ENCODE data around the gene CPT1B.
A peak's percentile ranks its signal among the peaks of the same experiment; 100 is the strongest.
"Not testable (repeated sequence)": the region's sequence is repeated elsewhere in the genome, so short reads cannot be mapped to it uniquely, and the experiment has no call there.

The CPT1B gene

GRCh38 chr22:50523458-50523805 is 54.8 kb downstream of the CPT1B start:
- H3K4me1 ChIP-seq (ENCODE audit: control insufficient read depth in 1 of 2, insufficient read depth in 2 of 2, low read length in 2 of 2), result peaks cover 34 to 48% of the 10 kb centered on the region in 2 donors
- no peaks in the 10 kb centered on the region for H3K9me3 ChIP-seq (ENCODE audit: control insufficient read depth in 1 of 2, low read length in 2 of 2)
- no peak overlapping the region for H3K27ac ChIP-seq (ENCODE audit: low read depth, low read length)
- H3K4me3 ChIP-seq (ENCODE audit: low read depth in 1 of 2, low read length in 2 of 2), result peak overlapping the region in 1 of 2 donors; percentile 62
- H3K27me3 ChIP-seq (ENCODE audit: control insufficient read depth in 1 of 2, insufficient read depth in 2 of 2, low read length in 2 of 2), result no peaks in the 10 kb centered on the region
- H3K36me3 ChIP-seq (ENCODE audit: control insufficient read depth in 1 of 2, insufficient read depth in 2 of 2, low read length in 2 of 2), result peaks cover 17 to 43% of the 10 kb centered on the region in 2 donors
- peak overlapping the region in 1 of 2 donors; percentile 72 for H3K9ac ChIP-seq (ENCODE audit: low read depth in 1 of 2, low read length in 2 of 2)

DNA sequence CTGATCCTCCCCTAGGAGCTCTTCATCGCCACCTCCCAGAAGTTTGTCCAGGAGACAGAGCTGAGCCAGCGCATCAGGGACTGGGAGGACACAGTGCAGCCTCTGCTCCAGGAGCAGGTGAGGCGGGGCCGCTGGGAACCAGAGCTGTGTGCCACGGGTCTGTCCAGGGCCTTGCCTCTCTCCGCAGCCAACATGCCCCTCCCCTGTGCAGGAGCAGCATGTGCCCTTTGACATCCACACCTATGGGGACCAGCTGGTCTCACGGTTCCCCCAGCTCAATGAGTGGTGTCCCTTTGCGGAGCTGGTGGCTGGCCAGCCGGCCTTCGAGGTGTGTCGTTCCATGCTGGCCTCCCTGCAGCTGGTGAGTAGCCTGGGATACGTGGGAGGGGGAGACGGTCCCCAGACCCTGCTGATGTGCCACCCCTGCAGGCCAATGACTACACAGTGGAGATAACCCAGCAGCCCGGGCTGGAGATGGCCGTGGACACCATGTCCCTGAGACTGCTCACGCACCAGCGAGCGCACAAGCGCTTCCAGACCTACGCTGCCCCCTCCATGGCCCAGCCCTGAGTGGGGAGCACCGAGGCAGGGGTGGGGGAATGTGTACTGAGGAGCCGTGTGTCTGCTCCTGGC is 55.3 kb downstream of the CPT1B start:
- no peak overlapping the region for H3K27ac ChIP-seq (ENCODE audit: low read depth, low read length)
- peaks cover 29 to 42% of the 10 kb centered on the region in 2 donors for H3K4me1 ChIP-seq (ENCODE audit: control insufficient read depth in 1 of 2, insufficient read depth in 2 of 2, low read length in 2 of 2)
- peaks cover 18 to 48% of the 10 kb centered on the region in 2 donors for H3K36me3 ChIP-seq (ENCODE audit: control insufficient read depth in 1 of 2, insufficient read depth in 2 of 2, low read length in 2 of 2)
- no peaks in the 10 kb centered on the region for H3K9me3 ChIP-seq (ENCODE audit: control insufficient read depth in 1 of 2, low read length in 2 of 2)
- peak overlapping the region in 1 of 2 donors; percentile 62 for H3K4me3 ChIP-seq (ENCODE audit: low read depth in 1 of 2, low read length in 2 of 2)
- no peaks in the 10 kb centered on the region for H3K27me3 ChIP-seq (ENCODE audit: control insufficient read depth in 1 of 2, insufficient read depth in 2 of 2, low read length in 2 of 2)
- H3K9ac ChIP-seq (ENCODE audit: low read depth in 1 of 2, low read length in 2 of 2), result no peak overlapping the region

- no peak overlapping the region for H3K4me3 ChIP-seq (ENCODE audit: low read depth in 1 of 2, low read length in 2 of 2)
- H3K27ac ChIP-seq (ENCODE audit: low read depth, low read length), result no peak overlapping the region
- H3K9ac ChIP-seq (ENCODE audit: low read depth in 1 of 2, low read length in 2 of 2), result no peak overlapping the region
- no peaks in the 10 kb centered on the region for H3K27me3 ChIP-seq (ENCODE audit: control insufficient read depth in 1 of 2, insufficient read depth in 2 of 2, low read length in 2 of 2)
- peaks cover 24 to 54% of the 10 kb centered on the region in 2 donors for H3K36me3 ChIP-seq (ENCODE audit: control insufficient read depth in 1 of 2, insufficient read depth in 2 of 2, low read length in 2 of 2)
- no peaks in the 10 kb centered on the region for H3K9me3 ChIP-seq (ENCODE audit: control insufficient read depth in 1 of 2, low read length in 2 of 2)
- H3K4me1 ChIP-seq (ENCODE audit: control insufficient read depth in 1 of 2, insufficient read depth in 2 of 2, low read length in 2 of 2), result peaks cover 24 to 36% of the 10 kb centered on the region in 2 donors
These were observed 55.9 kb downstream of the CPT1B start for GRCh38 chr22:50522208-50522805.

- no peaks in the 10 kb centered on the region for H3K27me3 ChIP-seq (ENCODE audit: control insufficient read depth in 1 of 2, insufficient read depth in 2 of 2, low read length in 2 of 2)
- H3K9ac ChIP-seq (ENCODE audit: low read depth in 1 of 2, low read length in 2 of 2), result no peak overlapping the region
- H3K4me1 ChIP-seq (ENCODE audit: control insufficient read depth in 1 of 2, insufficient read depth in 2 of 2, low read length in 2 of 2), result peaks cover 18 to 30% of the 10 kb centered on the region in 2 donors
- no peak overlapping the region for H3K4me3 ChIP-seq (ENCODE audit: low read depth in 1 of 2, low read length in 2 of 2)
- no peak overlapping the region for H3K27ac ChIP-seq (ENCODE audit: low read depth, low read length)
- H3K9me3 ChIP-seq (ENCODE audit: control insufficient read depth in 1 of 2, low read length in 2 of 2), result no peaks in the 10 kb centered on the region
- peaks cover 28 to 58% of the 10 kb centered on the region in 2 donors for H3K36me3 ChIP-seq (ENCODE audit: control insufficient read depth in 1 of 2, insufficient read depth in 2 of 2, low read length in 2 of 2)
These were observed 56.5 kb downstream of the CPT1B start for GRCh38 chr22:50521710-50522109.

- H3K27me3 ChIP-seq (ENCODE audit: control insufficient read depth in 1 of 2, insufficient read depth in 2 of 2, low read length in 2 of 2), result no peaks in the 10 kb centered on the region
- no peak overlapping the region for H3K9ac ChIP-seq (ENCODE audit: low read depth in 1 of 2, low read length in 2 of 2)
- peaks cover 28 to 64% of the 10 kb centered on the region in 2 donors for H3K36me3 ChIP-seq (ENCODE audit: control insufficient read depth in 1 of 2, insufficient read depth in 2 of 2, low read length in 2 of 2)
- H3K4me1 ChIP-seq (ENCODE audit: control insufficient read depth in 1 of 2, insufficient read depth in 2 of 2, low read length in 2 of 2), result peaks cover 15 to 27% of the 10 kb centered on the region in 2 donors
- no peak overlapping the region for H3K27ac ChIP-seq (ENCODE audit: low read depth, low read length)
- H3K4me3 ChIP-seq (ENCODE audit: low read depth in 1 of 2, low read length in 2 of 2), result no peak overlapping the region
- no peaks in the 10 kb centered on the region for H3K9me3 ChIP-seq (ENCODE audit: control insufficient read depth in 1 of 2, low read length in 2 of 2)
These were observed 57.3 kb downstream of the CPT1B start for GRCh38 chr22:50520826-50521453.

- H3K27me3 ChIP-seq (ENCODE audit: control insufficient read depth in 1 of 2, insufficient read depth in 2 of 2, low read length in 2 of 2), result not testable (repeated sequence)
These were observed 58.0 kb downstream of the CPT1B start for GRCh38 chr22:50520184-50520583.

DNA sequence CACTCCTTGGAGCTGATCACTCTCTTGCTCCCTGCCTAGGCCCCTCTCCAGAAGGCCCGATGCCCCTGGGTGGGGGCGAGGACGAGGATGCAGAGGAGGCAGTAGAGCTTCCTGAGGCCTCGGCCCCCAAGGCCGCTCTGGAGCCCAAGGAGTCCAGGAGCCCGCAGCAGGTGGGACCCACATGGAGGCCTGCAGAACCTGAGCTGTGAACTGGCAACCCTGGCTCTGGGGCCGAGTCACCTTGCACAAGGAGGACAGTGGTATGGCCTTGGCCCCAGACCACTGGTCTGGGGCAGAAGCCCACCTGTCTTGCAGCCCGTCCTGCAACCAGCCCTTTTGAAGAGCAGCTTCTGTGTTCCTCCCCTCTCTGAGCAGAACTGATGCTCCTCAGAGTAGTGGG is 59.1 kb downstream of the CPT1B start:
- Histone ChIP-seq H3K4me3 (ENCODE audit: low read depth in 1 of 2, low read length in 2 of 2) (no peak overlapping the region), H3K27ac (ENCODE audit: low read depth, low read length) (no peak overlapping the region), H3K36me3 (ENCODE audit: control insufficient read depth in 1 of 2, insufficient read depth in 2 of 2, low read length in 2 of 2) (peaks cover 28 to 69% of the 10 kb centered on the region in 2 donors), H3K9me3 (ENCODE audit: control insufficient read depth in 1 of 2, low read length in 2 of 2) (no peaks in the 10 kb centered on the region), H3K27me3 (ENCODE audit: control insufficient read depth in 1 of 2, insufficient read depth in 2 of 2, low read length in 2 of 2) (no peaks in the 10 kb centered on the region), H3K9ac (ENCODE audit: low read depth in 1 of 2, low read length in 2 of 2) (no peak overlapping the region), H3K4me1 (ENCODE audit: control insufficient read depth in 1 of 2, insufficient read depth in 2 of 2, low read length in 2 of 2) (peaks cover 10 to 18% of the 10 kb centered on the region in 2 donors)

More at GRCh38 chr22:50520184-50520583, 58.0 kb downstream of the CPT1B start:
- Histone ChIP-seq H3K4me1 (ENCODE audit: control insufficient read depth in 1 of 2, insufficient read depth in 2 of 2, low read length in 2 of 2) (peaks cover 15 to 27% of the 10 kb centered on the region in 2 donors), H3K36me3 (ENCODE audit: control insufficient read depth in 1 of 2, insufficient read depth in 2 of 2, low read length in 2 of 2) (peaks cover 28 to 64% of the 10 kb centered on the region in 2 donors)
- H3K27ac ChIP-seq (ENCODE audit: low read depth, low read length); H3K4me3 ChIP-seq (ENCODE audit: low read depth in 1 of 2, low read length in 2 of 2); H3K9me3 ChIP-seq (ENCODE audit: control insufficient read depth in 1 of 2, low read length in 2 of 2); H3K9ac ChIP-seq (ENCODE audit: low read depth in 1 of 2, low read length in 2 of 2): not testable (repeated sequence)

All from duodenal mucosa (tissue), 2 donors.